OCI-LY3 (cell line): ENCODE results near the gene PLD1.

Experiments
- EZH2phosphoT487 ChIP-seq: fragments of 200-600 bp; shearing (Covaris generic); IDR thresholded peaks from 2 replicates; pipeline ENCODE4 v1.6.1; 2018; ENCODE audit warnings: antibody characterized with exemption, mixed run types, low read depth
- TF ChIP-seq, protein P1 (sequence below): fragments of 200-600, 300-600 bp; sonication (generic); IDR thresholded peaks from 2 replicates; pipeline ENCODE4 v1.5.1; 2014; ENCODE audit warnings: antibody characterized with exemption, low read length, low read depth

GRCh38 chr3:171574556-171575240 lies 235.6 kb downstream of the PLD1 start:
- TF ChIP-seq, protein P1, sequence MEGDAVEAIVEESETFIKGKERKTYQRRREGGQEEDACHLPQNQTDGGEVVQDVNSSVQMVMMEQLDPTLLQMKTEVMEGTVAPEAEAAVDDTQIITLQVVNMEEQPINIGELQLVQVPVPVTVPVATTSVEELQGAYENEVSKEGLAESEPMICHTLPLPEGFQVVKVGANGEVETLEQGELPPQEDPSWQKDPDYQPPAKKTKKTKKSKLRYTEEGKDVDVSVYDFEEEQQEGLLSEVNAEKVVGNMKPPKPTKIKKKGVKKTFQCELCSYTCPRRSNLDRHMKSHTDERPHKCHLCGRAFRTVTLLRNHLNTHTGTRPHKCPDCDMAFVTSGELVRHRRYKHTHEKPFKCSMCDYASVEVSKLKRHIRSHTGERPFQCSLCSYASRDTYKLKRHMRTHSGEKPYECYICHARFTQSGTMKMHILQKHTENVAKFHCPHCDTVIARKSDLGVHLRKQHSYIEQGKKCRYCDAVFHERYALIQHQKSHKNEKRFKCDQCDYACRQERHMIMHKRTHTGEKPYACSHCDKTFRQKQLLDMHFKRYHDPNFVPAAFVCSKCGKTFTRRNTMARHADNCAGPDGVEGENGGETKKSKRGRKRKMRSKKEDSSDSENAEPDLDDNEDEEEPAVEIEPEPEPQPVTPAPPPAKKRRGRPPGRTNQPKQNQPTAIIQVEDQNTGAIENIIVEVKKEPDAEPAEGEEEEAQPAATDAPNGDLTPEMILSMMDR, result no peak
- no peak for TF ChIP-seq EZH2phosphoT487
